ENCODE data around the gene UBA1.
A peak's percentile ranks its signal among the peaks of the same experiment; 100 is the strongest.

UBA1 gene

GRCh38 chrX:47214435-47215077 is 20.9 kb downstream of the UBA1 start:
- no peak for DNase-seq

DNA sequence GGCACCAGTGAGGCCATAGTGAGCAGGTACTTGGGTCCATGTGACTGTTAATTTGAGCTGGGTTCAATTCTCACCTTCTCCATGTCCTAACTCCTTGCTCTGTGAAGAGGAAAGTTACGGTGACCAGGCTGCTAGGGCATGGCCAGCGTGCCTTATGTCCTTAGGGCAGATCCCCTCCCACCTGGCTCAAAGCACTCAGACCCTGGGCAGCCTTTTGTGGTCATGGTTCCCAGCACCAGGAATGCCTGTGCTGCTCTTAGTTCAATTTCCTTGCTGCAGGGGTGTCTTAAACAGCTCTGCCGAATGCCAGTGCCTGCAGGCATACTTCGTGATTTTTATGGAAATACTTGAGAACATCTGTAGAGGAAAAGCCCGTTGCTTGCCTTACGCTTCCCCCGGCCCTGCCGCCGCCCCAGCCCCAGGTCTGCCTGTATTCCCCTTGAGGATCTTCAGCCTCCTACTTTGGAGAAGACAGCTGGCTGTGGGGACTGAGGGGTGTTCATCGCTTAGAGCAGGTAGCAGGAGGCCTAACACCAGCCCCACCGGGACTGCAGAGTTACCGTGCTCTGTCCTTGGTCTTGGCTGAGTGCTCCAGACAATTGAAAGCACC is 21.8 kb downstream of the UBA1 start:
- DNase-seq, result no peak

- no peak for DNase-seq
These were observed 22.8 kb downstream of the UBA1 start for GRCh38 chrX:47216393-47216925.

GRCh38 chrX:47217121-47217851 is 23.7 kb downstream of the UBA1 start:
- peak; percentile 11 to 30 for DNase-seq

- peak; percentile 95 to 99 for DNase-seq
These were observed 24.2 kb downstream of the UBA1 start for GRCh38 chrX:47217852-47218279.

- DNase-seq, result peak; percentile 69 to 74
These were observed 24.8 kb downstream of the UBA1 start, which contains the start of gene CDK16 for GRCh38 chrX:47218280-47218919. Gene CDK16 (plus strand): TSS chrX:47218681. CDS start chrX:47223558, 4,877 bp downstream.

GRCh38 chrX:47218920-47219815 is 25.5 kb downstream of the UBA1 start:
- peak; percentile 35 to 42 for DNase-seq

DNA sequence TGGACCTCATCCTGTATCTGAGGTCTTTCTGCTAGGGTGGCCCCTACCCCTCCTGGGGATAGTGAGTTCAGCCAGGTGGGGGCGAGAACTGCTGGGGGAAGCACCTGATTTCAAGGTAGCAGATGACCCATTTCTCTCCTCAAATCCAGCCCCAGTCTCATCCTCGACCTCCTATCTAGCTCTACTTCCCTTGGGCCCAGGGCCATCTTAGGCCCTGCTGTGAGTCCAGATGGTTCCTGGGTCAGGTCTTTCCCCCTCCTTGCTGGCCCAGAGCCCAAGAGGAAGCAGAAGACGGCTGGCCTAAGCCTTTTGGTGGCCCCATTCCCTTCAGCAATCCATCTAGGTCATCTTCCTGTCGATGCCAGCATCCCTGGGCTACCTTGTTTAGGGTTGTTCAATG is 28.1 kb downstream of the UBA1 start:
- no peak for DNase-seq

DNA sequence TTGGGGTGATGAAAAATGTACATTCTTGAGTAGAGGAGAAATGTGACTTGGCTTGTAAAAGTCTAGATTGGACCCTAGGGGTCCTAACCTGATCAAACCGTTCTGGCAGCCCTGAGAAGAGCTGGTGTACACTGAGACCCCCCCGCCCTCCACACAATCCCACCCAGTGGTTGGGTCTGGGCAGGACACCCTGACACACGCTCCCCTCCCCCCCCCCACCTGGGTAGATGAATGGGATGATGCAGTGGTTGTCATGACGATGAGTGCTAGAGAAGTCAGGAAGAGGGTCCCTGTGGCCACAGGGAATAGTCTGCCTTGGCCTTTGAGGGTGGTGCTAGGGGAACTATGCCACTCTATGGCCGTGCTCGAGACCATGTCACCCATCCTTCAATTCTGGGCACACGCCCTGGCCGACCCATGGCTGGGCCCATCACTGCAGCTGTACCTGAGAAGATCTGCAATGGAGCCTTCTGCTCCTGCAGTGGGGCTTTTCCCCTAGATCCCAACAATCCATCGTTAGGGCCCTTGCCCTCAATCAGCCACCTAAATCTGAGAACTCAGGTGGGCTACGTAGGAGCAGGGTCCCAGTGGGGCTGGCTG is 29.2 kb downstream of the UBA1 start:
- no peak for DNase-seq

DNA sequence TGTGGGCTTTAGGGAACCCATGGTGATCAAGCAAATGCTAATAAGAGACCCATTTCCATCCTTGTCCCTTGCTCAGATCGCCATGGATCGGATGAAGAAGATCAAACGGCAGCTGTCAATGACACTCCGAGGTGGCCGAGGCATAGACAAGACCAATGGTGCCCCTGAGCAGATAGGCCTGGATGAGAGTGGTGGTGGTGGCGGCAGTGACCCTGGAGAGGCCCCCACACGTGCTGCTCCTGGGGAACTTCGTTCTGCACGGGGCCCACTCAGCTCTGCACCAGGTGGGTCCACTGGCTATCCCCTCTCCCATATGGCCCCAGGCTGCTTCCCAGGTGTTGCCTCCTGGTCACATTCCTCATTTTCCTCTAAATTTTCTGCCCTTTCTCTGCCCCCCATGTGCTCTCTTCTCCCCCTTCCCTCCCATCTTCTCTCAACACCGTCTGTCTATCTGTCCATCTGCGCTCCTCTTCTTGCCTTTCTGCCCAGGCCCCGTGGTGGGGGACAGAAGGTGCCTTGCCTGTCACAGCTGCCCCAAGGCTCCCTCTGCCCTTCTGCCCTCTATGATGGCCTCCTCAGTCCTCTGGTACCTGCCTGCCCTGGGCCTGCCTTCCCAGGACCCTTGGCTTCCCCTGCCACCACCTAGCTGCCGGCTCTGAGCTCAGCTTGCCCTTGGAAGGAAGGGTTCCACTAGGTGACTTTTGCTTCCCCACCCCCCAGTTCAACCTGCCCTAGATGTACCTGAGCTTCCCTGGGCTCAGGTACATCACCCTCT is 30.0 kb downstream of the UBA1 start:
- no peak for DNase-seq

GRCh38 chrX:47224266-47224895 is 30.8 kb downstream of the UBA1 start:
- DNase-seq, result no peak

- DNase-seq, result no peak
These were observed 31.3 kb downstream of the UBA1 start for GRCh38 chrX:47224896-47225290.

DNA sequence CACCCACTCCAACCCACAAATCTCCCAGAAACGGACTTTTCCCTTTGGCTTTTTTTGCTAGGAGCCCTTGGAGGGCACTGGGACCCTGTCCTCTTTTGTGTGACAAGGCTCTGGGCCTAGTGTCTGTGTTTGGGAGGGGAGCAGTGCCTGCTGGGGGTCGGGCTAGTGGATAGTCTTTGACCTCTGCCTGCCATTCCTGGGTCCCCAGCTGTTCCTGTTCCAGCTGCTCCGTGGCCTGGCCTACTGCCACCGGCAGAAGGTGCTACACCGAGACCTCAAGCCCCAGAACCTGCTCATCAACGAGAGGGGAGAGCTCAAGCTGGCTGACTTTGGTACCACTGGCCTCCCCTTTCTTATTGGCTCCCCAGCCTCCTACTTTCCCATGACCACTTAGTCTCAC is 32.4 kb downstream of the UBA1 start:
- DNase-seq, result no peak

GRCh38 chrX:47226531-47227333 is 33.1 kb downstream of the UBA1 start:
- DNase-seq, result no peak

- DNase-seq, result no peak
These were observed 33.6 kb downstream of the UBA1 start for GRCh38 chrX:47227334-47227583.

DNA sequence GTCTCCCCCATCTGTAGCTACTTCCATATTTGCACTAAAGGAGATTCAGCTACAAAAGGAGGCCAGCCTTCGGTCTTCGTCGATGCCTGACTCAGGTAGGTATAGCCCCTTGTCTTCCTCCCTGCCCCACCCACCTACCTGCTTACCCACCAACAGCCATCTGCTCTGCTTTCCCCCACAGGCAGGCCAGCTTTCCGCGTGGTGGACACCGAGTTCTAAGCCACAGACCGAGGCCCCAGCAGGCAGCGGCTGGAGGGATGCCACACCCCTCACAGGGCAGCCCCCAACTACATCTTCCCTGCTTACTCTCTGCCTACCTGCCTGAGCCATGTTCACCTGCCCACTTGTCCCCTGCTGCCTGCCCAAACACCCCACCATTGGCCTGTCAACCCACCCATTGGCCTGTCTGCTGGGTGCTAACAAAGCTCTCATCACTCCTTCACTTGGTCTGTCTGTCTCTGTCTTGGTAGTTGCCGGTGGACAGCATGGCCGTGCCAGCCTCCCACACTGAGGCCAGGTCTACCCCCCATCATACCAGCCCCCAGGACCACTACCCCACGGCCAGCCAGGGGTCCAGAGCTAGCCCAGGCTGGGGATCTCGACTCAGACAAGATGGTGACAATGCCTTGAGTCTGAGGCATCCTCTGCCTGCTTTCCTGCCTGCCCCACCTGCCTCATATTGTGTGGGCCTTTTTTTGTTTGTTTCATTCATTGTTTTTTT is 35.1 kb downstream of the UBA1 start:
- DNase-seq, result no peak

GRCh38 chrX:47229427-47229826 is 35.8 kb downstream of the UBA1 start:
- DNase-seq, result no peak

DNA sequence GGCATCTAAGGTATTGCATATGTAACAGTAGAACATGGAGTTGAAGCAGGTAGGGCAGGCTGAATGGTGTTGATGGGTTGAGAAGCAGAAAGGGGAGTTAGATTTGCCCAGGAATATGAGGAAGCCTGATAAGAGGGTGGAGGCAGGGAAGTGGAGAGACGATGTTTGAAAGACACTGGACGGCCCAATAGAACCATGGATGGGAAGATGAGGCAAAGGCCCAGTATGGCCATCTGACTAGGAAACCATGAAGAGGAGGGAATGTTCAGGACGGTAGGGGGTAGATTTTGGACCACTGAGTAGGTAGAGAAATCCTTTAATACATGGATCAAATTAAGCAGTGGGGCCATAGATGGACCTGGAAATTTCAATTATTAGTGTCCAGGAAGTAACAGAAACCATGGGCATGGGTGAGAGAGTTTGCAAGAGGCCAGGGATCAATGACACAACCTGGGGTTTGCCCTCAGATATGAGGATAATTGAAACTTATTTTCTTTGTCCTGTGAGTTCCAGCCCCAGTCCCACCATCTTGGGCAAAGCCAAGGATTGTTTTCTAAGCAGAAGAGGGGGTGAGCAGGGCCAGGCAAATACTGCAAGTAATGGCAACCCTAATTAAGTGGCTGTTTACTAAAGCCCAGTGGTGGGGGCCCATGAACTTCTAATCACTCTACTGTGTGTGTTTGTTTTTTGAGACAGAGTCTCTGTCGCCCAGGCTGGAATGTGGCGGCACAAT is 36.7 kb downstream of the UBA1 start:
- no peak for DNase-seq

Data from activated CD4-positive, alpha-beta T cell treated with anti-CD3 and anti-CD28 coated beads for 4 hours (primary cell).